EH (cell line): ENCODE data around the gene TMED4.

Experiments used
- DNase-seq: peaks from one replicate; pipeline ENCODE4 v3.0.0-alpha.2; 2015; ENCODE audit warnings: low read depth

The TMED4 gene

GRCh38 chr7:44539669-44540506 is 42.1 kb downstream of the TMED4 start:
- no peak for DNase-seq

- no peak for DNase-seq
Observed at GRCh38 chr7:44538798-44539668, 43.0 kb downstream of the TMED4 start.

- no peak for DNase-seq
Observed at GRCh38 chr7:44538093-44538797, 43.8 kb downstream of the TMED4 start.

DNA sequence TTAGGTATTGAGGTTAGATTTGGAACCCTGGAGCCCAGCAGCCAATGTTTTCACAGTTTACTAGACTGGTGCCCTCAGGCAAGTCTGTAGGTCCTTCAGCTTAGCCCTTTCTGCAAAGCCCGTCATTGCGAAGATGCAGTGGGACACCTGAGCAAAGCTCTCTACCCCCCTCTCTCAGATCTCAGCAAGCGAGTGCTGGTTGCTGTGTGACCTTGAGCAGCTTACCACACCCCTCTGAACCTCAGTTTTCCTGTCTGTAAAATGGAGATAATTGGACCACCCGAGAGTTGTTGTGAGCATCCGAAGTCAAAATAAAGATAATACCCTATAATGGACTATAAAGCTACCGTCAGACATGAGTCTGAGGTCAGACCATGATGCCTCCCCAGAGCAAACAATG is 44.6 kb downstream of the TMED4 start:
- DNase-seq: no peak

DNA sequence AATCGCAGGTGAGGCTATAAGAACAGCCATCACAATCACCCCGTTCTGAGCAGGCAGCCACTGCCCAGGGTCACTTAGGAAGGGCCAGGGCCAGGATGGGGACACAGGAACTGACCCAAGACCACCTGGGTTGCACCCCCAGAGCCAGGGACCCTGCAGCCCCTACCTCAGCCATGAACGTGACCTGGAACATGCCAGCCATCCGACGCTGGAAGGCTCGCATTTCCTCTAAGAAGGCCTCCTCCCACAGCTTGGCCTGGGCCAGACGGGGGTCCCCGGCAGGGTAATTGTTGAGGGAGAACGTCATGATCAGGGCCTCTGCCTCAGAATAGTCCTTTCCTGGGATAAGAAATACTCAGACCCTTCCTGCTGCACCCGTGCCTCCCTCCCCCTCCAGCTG is 45.9 kb downstream of the TMED4 start:
- DNase-seq: no peak

DNA sequence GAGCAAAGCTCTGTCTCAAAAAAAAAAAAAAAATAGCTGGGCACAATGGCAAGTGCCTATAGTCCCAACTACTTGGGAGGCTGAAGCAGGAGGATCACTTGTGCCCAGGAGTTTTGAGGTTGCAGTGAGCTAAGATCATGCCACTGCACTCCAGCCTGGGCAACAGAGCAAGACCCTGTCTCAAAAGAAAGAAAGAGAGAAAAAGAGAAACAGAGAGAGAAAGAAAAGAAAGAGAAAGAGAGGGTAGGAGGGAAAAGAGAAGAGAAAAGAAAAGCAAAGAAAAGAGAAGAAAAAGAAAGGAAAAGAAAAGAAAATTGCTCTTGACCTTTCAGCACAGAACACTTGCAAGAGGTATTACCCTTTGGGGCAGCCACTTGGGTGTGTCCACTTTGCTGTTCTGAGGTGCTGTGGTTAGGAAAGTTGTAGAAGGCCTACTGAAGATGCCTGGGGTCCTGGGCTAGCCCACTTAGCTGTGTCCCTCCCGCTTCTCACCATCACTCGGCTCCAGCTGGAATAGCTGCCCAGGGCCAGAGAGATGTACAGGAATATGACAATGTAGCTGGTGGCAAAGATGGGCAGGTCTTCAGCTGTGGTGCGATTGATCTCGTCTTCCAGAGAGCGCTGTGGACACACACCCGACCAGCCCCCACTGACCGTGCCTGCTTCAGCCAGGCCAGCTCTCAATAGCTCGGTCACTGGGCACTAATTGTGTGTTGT is 46.5 kb downstream of the TMED4 start:
- no peak for DNase-seq

- peak; percentile 50 for DNase-seq
Observed at GRCh38 chr7:44534501-44534900, 47.5 kb downstream of the TMED4 start.

GRCh38 chr7:44534087-44534486 is 47.9 kb downstream of the TMED4 start:
- DNase-seq: no peak

- DNase-seq: peak; percentile 25
Observed at GRCh38 chr7:44533301-44534055, 48.6 kb downstream of the TMED4 start.

DNA sequence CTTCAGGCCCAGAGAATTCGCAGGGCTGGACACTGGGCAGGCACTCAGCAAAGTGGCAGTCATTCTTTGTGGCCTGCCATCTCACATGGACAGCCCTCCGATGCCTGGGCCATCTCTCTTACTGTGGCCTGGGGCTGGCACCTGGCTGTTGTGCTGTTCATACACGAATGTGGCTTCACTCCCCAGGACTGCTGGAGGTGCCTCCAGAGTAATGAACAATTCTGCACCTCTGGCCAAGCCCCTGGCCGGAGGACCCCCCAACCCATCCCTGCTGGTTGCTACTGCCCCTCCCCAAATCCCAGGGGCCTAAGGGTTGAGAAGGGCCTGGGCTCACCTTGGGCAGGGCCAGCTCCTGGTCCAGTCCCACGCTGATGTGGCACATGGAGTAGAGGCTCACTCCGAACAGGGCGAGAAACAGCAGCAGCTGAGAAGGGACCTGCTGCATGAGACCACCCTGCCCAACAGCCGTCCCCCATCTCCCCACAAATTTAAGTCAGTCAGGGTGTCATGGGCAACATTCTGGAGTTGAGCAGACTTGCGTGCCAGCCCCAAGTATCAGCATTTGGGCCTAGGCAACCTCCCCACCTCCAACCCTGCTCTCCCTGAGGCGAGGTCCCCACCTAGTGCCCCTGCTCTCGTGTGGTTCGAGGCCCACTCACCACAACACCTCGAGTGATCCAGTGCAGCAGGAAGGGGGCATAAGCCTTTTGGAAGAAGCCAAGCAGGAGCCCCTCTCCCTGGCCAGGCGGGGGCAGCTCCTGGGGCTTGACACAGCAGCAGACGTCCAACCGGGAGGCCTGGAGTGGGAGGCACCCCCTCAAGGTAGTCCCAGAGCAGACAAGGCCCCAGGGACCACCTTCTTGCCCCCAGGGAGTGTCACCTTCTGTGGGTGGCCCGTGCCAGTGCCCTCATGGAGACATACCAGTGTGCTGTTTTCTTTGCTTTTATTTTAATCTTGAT is 50.3 kb downstream of the TMED4 start:
- no peak for DNase-seq

DNA sequence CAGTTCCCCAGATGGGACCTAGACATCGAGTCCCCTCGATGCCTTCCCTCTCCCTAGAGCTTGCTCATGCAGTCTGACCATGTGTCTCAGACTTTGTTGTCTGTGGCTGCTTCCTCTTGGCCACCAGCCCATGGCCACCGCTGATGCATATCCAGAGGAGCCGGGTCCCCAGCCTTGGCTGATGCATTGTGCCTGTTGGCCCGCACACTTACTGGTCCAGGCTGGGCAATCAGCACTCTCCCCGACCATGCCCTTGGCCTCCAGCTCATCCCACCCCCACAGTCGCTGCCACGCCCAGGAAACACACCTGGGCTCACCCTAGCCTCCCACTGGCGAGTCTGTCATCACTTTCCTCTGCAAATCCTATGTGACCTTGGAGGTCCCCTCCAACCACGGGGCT is 51.0 kb downstream of the TMED4 start:
- DNase-seq: no peak
